Measurements from ENCODE around the gene NME5.
"Not testable (repeated sequence)": the region's sequence is repeated elsewhere in the genome, so short reads cannot be mapped to it uniquely, and the experiment has no call there.

The NME5 gene

GRCh38 chr5:138138949-138139780, at the start of gene NME5:
Gene NME5, minus strand, starts transcription at chr5:138139428. Its CDS starts 648 bp downstream, at chr5:138138780.
- no peak for DNase-seq

- no peak for DNase-seq
Observed at GRCh38 chr5:138188626-138189025, 49.4 kb upstream of the NME5 start.

GRCh38 chr5:138186002-138186447, 46.8 kb upstream of the NME5 start:
- no peak for DNase-seq

GRCh38 chr5:138182808-138183207, 43.6 kb upstream of the NME5 start:
- DNase-seq, result no peak

GRCh38 chr5:138180841-138181240, 41.6 kb upstream of the NME5 start:
- DNase-seq, result no peak

- DNase-seq, result peak; percentile 22
Observed at GRCh38 chr5:138180183-138180782, 41.1 kb upstream of the NME5 start.

GRCh38 chr5:138179277-138179857, 40.1 kb upstream of the NME5 start:
- DNase-seq, result no peak

GRCh38 chr5:138178516-138179276, 39.5 kb upstream of the NME5 start, which contains the start of the genes BRD8 and KIF20A:
Gene BRD8, minus strand, starts transcription at chr5:138178630. Its CDS starts 16 bp downstream, at chr5:138178614.
Gene KIF20A, plus strand, starts transcription at chr5:138179112. Its CDS starts 569 bp downstream, at chr5:138179681.
- peak; percentile 79 for DNase-seq

GRCh38 chr5:138177941-138178515, 38.8 kb upstream of the NME5 start:
- DNase-seq, result peak; percentile 5

- no peak for DNase-seq
Observed at GRCh38 chr5:138170299-138170698, 31.1 kb upstream of the NME5 start.

- no peak for DNase-seq
Observed at GRCh38 chr5:138169124-138169523, 29.9 kb upstream of the NME5 start.

- no peak for DNase-seq
Observed at GRCh38 chr5:138163721-138164120, 24.5 kb upstream of the NME5 start.

GRCh38 chr5:138160706-138161105, 21.5 kb upstream of the NME5 start:
- DNase-seq, result no peak

- DNase-seq, result no peak
Observed at GRCh38 chr5:138159666-138160065, 20.4 kb upstream of the NME5 start.

GRCh38 chr5:138157626-138158025, 18.4 kb upstream of the NME5 start:
- DNase-seq, result no peak

GRCh38 chr5:138155977-138156376, 16.7 kb upstream of the NME5 start:
- DNase-seq, result not testable (repeated sequence)

GRCh38 chr5:138149530-138149929, 10.3 kb upstream of the NME5 start:
- DNase-seq, result no peak

- DNase-seq, result no peak
Observed at GRCh38 chr5:138148811-138149210, 9.6 kb upstream of the NME5 start.

- not testable (repeated sequence) for DNase-seq
Observed at GRCh38 chr5:138143578-138143977, 4.3 kb upstream of the NME5 start.

GRCh38 chr5:138141734-138142133, 2.5 kb upstream of the NME5 start:
- DNase-seq, result no peak

- DNase-seq, result no peak
Observed at GRCh38 chr5:138140268-138140667, 1.0 kb upstream of the NME5 start.

GRCh38 chr5:138139781-138140090, 508 bp upstream of the NME5 start:
- DNase-seq, result no peak

GRCh38 chr5:138132543-138132942, 6.7 kb downstream of the NME5 start:
- no peak for DNase-seq
